Measurements from ENCODE around the gene PSEN1. TPM values are rescaled to one million over a fixed set of nuclear protein-coding genes. Genes with fewer than 3 reads are reported as not detected.

Gene PSEN1
- total RNA-seq, 1 experiment from 2014 or later = 49.9 TPM

DNA sequence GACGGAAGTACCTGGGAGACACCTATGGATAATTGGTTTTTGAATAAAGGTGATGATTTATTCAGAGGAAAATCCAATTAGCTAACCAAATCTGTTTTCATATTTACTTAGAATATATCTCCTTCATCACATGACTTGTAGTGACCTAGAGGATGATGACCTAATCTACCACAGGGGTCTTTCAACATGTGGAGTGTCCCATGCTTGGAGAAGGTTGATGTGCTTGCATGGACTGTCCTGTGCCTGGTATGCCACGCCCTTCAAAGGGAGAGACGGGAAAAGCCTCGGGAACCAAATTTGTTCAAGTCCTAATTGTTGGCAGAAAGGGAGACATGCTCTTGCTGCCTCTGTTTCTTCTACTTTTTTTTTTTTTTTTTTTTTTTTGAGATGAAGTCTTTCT lies 89.2 kb downstream of the PSEN1 start:
- no peaks in the 10 kb centered on the region for H3K79me2 ChIP-seq (ENCODE audit: insufficient read depth, low read length)
- H3K79me1 ChIP-seq (ENCODE audit: insufficient read depth, low read depth, low read length, poor library complexity, severe bottlenecking) = no peaks in the 10 kb centered on the region
- no peak overlapping the region for H3K18ac ChIP-seq (ENCODE audit: insufficient read length, low read depth, low read length)
- peaks cover 2 to 4% (median 4%) of the 10 kb centered on the region in 3 experiments; a peak in 6 of 7 replicates for H3K36me3 Mint-ChIP-seq (ENCODE audit: insufficient read depth in 1 of 3, low read depth in 3 of 3)
- H2BK20ac ChIP-seq (ENCODE audit: low read depth, low read length, poor library complexity, severe bottlenecking) = no peak overlapping the region
- no peak overlapping the region for H4K91ac ChIP-seq (ENCODE audit: insufficient read length, low read depth, low read length)
- no peaks in the 10 kb centered on the region for H3K9me3 Mint-ChIP-seq
- H3T11ph ChIP-seq (ENCODE audit: low read length) = no peak overlapping the region
- no peak overlapping the region for H3K27ac ChIP-seq (ENCODE audit: insufficient read length, low read depth, low read length)
- TF ChIP-seq, protein P1, sequence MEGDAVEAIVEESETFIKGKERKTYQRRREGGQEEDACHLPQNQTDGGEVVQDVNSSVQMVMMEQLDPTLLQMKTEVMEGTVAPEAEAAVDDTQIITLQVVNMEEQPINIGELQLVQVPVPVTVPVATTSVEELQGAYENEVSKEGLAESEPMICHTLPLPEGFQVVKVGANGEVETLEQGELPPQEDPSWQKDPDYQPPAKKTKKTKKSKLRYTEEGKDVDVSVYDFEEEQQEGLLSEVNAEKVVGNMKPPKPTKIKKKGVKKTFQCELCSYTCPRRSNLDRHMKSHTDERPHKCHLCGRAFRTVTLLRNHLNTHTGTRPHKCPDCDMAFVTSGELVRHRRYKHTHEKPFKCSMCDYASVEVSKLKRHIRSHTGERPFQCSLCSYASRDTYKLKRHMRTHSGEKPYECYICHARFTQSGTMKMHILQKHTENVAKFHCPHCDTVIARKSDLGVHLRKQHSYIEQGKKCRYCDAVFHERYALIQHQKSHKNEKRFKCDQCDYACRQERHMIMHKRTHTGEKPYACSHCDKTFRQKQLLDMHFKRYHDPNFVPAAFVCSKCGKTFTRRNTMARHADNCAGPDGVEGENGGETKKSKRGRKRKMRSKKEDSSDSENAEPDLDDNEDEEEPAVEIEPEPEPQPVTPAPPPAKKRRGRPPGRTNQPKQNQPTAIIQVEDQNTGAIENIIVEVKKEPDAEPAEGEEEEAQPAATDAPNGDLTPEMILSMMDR (conservative IDR thresholded peaks at IDR 0.05) = no peak
- H4K20me1 ChIP-seq (ENCODE audit: control insufficient read depth, insufficient read depth, insufficient read length) = no peaks in the 10 kb centered on the region
- no peak overlapping the region for H3K4ac ChIP-seq (ENCODE audit: low read depth, low read length)
- no peak overlapping the region for H3K56ac ChIP-seq (ENCODE audit: insufficient read length, low read depth, low read length)
- H3K9me3 ChIP-seq (ENCODE audit: control insufficient read depth, low read depth, low read length) = no peaks in the 10 kb centered on the region
- no peaks in the 10 kb centered on the region for H3K27me3 Mint-ChIP-seq (ENCODE audit: low read depth)
- H3K4me1 ChIP-seq (ENCODE audit: insufficient read depth, low read length) = peaks cover 4% of the 10 kb centered on the region; the same call in 1 of the 2 replicates
- H4K5ac ChIP-seq (ENCODE audit: insufficient read length, low read depth, low read length) = no peak overlapping the region
- no peak overlapping the region for H2AFZ ChIP-seq (ENCODE audit: low read length)
- no peak overlapping the region for H2BK12ac ChIP-seq (ENCODE audit: insufficient read length, low read depth, low read length)
- no peak overlapping the region for H3K9ac ChIP-seq (ENCODE audit: extremely low read depth, insufficient read length, low read length)
- no peak overlapping the region for H3K4me2 ChIP-seq (ENCODE audit: insufficient read depth, insufficient read length, low read length)
- no peak overlapping the region for H2BK15ac ChIP-seq (ENCODE audit: low read depth, low read length)
- H4K8ac ChIP-seq (replicated peaks; ENCODE audit: insufficient read length, low read depth, low read length) = no peak overlapping the region
- peaks cover 26 to 27% of the 10 kb centered on the region in 2 experiments for H3K4me1 Mint-ChIP-seq
- H2BK5ac ChIP-seq (ENCODE audit: insufficient read length, low read length) = no peak overlapping the region
- WGBS (ENCODE audit: extremely low coverage, insufficient read length, low lambda C conversion rate) = no CpG with 5 or more reads among the region's 4 CpGs
- H3K4me3 Mint-ChIP-seq = no peak overlapping the region
- no peak overlapping the region for H3K23ac ChIP-seq (ENCODE audit: insufficient read length, low read depth, low read length)
- no peak overlapping the region for H2BK120ac ChIP-seq (ENCODE audit: low read depth, low read length, poor library complexity, severe bottlenecking)
- DNase-seq = no peak
- H3K27ac Mint-ChIP-seq = no peak overlapping the region
- no peaks in the 10 kb centered on the region for H3K27me3 ChIP-seq (ENCODE audit: insufficient read depth, low read length)
- H2AK5ac ChIP-seq (ENCODE audit: insufficient read length, low read length) = no peak overlapping the region
- H3K23me2 ChIP-seq (ENCODE audit: insufficient read length, low read depth, low read length, poor library complexity, severe bottlenecking) = no peaks in the 10 kb centered on the region
- H3K14ac ChIP-seq (ENCODE audit: insufficient read depth, low read length) = no peak overlapping the region
